ENCODE data around the gene TICRR. TPM values are rescaled to one million over a fixed set of nuclear protein-coding genes. Genes with fewer than 3 reads are reported as not detected.

TICRR gene
- polyA plus RNA-seq, 2 donors: 4.4 to 6.6 TPM

GRCh38 chr15:89666858-89667705, 91.8 kb downstream of the TICRR start:
- Histone ChIP-seq H3K36me3 (ENCODE audit: control insufficient read depth in 2 of 2, insufficient read depth in 2 of 2, low read length in 1 of 2) (no peaks in the 10 kb centered on the region), H3K9me3 (ENCODE audit: control insufficient read depth in 2 of 2, insufficient read depth in 1 of 2, low read depth in 1 of 2, low read length in 1 of 2) (no peaks in the 10 kb centered on the region), H3K27ac (ENCODE audit: low read depth in 2 of 2, low read length in 1 of 2) (no peak overlapping the region), H3K4me1 (ENCODE audit: control insufficient read depth in 2 of 2, insufficient read depth in 2 of 2, low read length in 1 of 2) (peaks cover 0 to 4% of the 10 kb centered on the region in 2 donors), H3K27me3 (ENCODE audit: control insufficient read depth in 1 of 2, insufficient read depth in 2 of 2, low read length in 2 of 2) (no peaks in the 10 kb centered on the region), H3K4me3 (ENCODE audit: low read depth in 1 of 2, low read length in 2 of 2) (no peak overlapping the region)
- WGBS, 2 donors: 82 to 88% methylated on average over 13 of the region's 13 CpGs

GRCh38 chr15:89667706-89667960, 92.4 kb downstream of the TICRR start:
- H3K36me3 ChIP-seq (ENCODE audit: control insufficient read depth in 2 of 2, insufficient read depth in 2 of 2, low read length in 1 of 2): no peaks in the 10 kb centered on the region
- no peaks in the 10 kb centered on the region for H3K9me3 ChIP-seq (ENCODE audit: control insufficient read depth in 2 of 2, insufficient read depth in 1 of 2, low read depth in 1 of 2, low read length in 1 of 2)
- 95% methylated on average over 7 of the region's 7 CpGs for WGBS, 2 donors

DNA sequence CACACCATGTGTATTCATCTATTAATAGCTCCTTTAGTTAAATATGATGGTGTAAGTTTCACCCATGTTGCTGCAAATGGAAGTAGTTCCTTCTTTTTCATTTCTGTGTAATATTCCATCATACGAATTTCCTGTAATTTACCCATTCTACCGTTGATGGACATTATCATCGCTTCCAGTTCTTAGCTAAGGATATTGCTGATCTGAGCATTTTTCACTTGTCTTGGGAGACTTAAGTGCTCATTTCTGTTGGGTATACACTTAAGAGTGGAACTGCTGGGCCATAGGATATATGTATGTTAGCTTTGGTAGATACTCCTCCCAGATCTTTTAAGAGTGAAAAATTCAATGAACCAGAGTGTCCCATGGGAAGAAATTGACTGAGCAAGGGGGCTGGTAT, 92.9 kb downstream of the TICRR start:
- Histone ChIP-seq H3K27me3 (ENCODE audit: control insufficient read depth in 1 of 2, insufficient read depth in 2 of 2, low read length in 2 of 2) (no peaks in the 10 kb centered on the region), H3K9me3 (ENCODE audit: control insufficient read depth in 2 of 2, insufficient read depth in 1 of 2, low read depth in 1 of 2, low read length in 1 of 2) (no peaks in the 10 kb centered on the region), H3K27ac (ENCODE audit: low read depth in 2 of 2, low read length in 1 of 2) (no peak overlapping the region), H3K4me3 (ENCODE audit: low read depth in 1 of 2, low read length in 2 of 2) (no peak overlapping the region), H3K4me1 (ENCODE audit: control insufficient read depth in 2 of 2, insufficient read depth in 2 of 2, low read length in 1 of 2) (peaks cover 0 to 5% of the 10 kb centered on the region in 2 donors), H3K36me3 (ENCODE audit: control insufficient read depth in 2 of 2, insufficient read depth in 2 of 2, low read length in 1 of 2) (no peaks in the 10 kb centered on the region)
- 95% methylated on average over 3 of the region's 3 CpGs for WGBS, 2 donors

More at GRCh38 chr15:89667706-89667960, 92.4 kb downstream of the TICRR start:
- Histone ChIP-seq H3K4me3 (ENCODE audit: low read depth in 1 of 2, low read length in 2 of 2) (no peak overlapping the region), H3K27me3 (ENCODE audit: control insufficient read depth in 1 of 2, insufficient read depth in 2 of 2, low read length in 2 of 2) (no peaks in the 10 kb centered on the region), H3K27ac (ENCODE audit: low read depth in 2 of 2, low read length in 1 of 2) (no peak overlapping the region), H3K4me1 (ENCODE audit: control insufficient read depth in 2 of 2, insufficient read depth in 2 of 2, low read length in 1 of 2) (peaks cover 0 to 5% of the 10 kb centered on the region in 2 donors)

DNA sequence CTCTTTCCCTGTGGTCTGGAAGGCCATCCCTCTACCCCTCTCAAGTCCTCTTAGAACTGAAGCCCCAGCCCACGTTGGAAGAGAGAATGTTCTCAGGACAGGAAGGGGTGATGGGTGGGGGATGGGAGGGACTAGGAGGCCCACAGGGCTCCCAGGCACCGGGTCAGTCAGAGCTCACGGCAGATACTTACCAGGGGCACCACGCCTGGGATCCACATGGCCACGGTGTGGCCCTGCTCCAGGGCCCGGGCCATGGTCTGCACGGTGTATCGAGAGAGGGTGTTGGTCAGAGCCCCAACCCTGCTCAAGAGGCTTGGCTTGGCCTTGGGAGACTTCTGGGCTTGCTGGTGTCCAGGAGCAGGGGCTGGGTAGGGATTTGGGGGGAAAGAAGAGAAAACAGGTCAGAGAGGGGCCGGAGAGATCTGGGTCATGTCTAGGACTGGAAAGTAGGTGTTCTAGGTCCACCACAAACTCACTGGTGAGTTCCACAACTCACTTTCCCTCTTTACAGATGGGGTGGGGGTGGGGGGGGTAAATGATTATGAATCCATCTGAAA, 94.1 kb downstream of the TICRR start:
- H3K4me1 ChIP-seq (ENCODE audit: control insufficient read depth in 2 of 2, insufficient read depth in 2 of 2, low read length in 1 of 2): peaks cover 0 to 3% of the 10 kb centered on the region in 2 donors
- H3K27me3 ChIP-seq (ENCODE audit: control insufficient read depth in 1 of 2, insufficient read depth in 2 of 2, low read length in 2 of 2): no peaks in the 10 kb centered on the region
- H3K27ac ChIP-seq (ENCODE audit: low read depth in 2 of 2, low read length in 1 of 2): no peak overlapping the region
- H3K9me3 ChIP-seq (ENCODE audit: control insufficient read depth in 2 of 2, insufficient read depth in 1 of 2, low read depth in 1 of 2, low read length in 1 of 2): no peaks in the 10 kb centered on the region
- no peak overlapping the region for H3K4me3 ChIP-seq (ENCODE audit: low read depth in 1 of 2, low read length in 2 of 2)
- H3K36me3 ChIP-seq (ENCODE audit: control insufficient read depth in 2 of 2, insufficient read depth in 2 of 2, low read length in 1 of 2): no peaks in the 10 kb centered on the region
- 80 to 82% methylated on average over 9 of the region's 9 CpGs for WGBS, 2 donors

GRCh38 chr15:89669941-89670340, 94.7 kb downstream of the TICRR start:
- no peaks in the 10 kb centered on the region for H3K36me3 ChIP-seq (ENCODE audit: control insufficient read depth in 2 of 2, insufficient read depth in 2 of 2, low read length in 1 of 2)
- no peaks in the 10 kb centered on the region for H3K27me3 ChIP-seq (ENCODE audit: control insufficient read depth in 1 of 2, insufficient read depth in 2 of 2, low read length in 2 of 2)
- no peaks in the 10 kb centered on the region for H3K9me3 ChIP-seq (ENCODE audit: control insufficient read depth in 2 of 2, insufficient read depth in 1 of 2, low read depth in 1 of 2, low read length in 1 of 2)
- no peak overlapping the region for H3K27ac ChIP-seq (ENCODE audit: low read depth in 2 of 2, low read length in 1 of 2)
- H3K4me3 ChIP-seq (ENCODE audit: low read depth in 1 of 2, low read length in 2 of 2): no peak overlapping the region
- WGBS, 2 donors: 93 to 95% methylated on average over 15 of the region's 15 CpGs
- peaks cover 0 to 3% of the 10 kb centered on the region in 2 donors for H3K4me1 ChIP-seq (ENCODE audit: control insufficient read depth in 2 of 2, insufficient read depth in 2 of 2, low read length in 1 of 2)

- H3K4me3 ChIP-seq (ENCODE audit: low read depth in 1 of 2, low read length in 2 of 2): no peak overlapping the region
- no peaks in the 10 kb centered on the region for H3K9me3 ChIP-seq (ENCODE audit: control insufficient read depth in 2 of 2, insufficient read depth in 1 of 2, low read depth in 1 of 2, low read length in 1 of 2)
- peaks cover 0 to 3% of the 10 kb centered on the region in 2 donors for H3K4me1 ChIP-seq (ENCODE audit: control insufficient read depth in 2 of 2, insufficient read depth in 2 of 2, low read length in 1 of 2)
- no peaks in the 10 kb centered on the region for H3K36me3 ChIP-seq (ENCODE audit: control insufficient read depth in 2 of 2, insufficient read depth in 2 of 2, low read length in 1 of 2)
- H3K27ac ChIP-seq (ENCODE audit: low read depth in 2 of 2, low read length in 1 of 2): no peak overlapping the region
- 80 to 84% methylated on average over 12 of the region's 12 CpGs for WGBS, 2 donors
- no peaks in the 10 kb centered on the region for H3K27me3 ChIP-seq (ENCODE audit: control insufficient read depth in 1 of 2, insufficient read depth in 2 of 2, low read length in 2 of 2)
Observed at GRCh38 chr15:89670971-89671560, 95.8 kb downstream of the TICRR start.

DNA sequence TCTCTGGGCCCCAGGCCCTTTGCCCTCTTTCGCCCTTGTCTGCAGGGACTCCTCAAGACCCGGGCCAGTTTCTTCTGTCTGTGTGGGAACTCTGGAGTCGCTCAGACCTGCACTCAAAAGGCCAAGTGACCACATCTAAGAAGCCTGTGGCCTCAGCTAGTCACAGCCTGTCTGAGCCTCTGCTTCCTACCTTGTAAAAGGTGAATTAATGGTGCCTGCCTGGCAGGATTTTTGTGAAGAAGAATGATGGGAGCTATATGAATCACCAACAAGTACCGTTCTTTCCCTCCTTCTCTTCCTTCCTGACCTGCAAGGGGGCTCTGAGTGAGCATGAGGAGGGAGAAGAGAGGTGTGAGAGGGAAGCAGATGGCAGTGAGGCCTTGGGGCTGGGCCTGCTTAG, 96.4 kb downstream of the TICRR start:
- H3K4me3 ChIP-seq (ENCODE audit: low read depth in 1 of 2, low read length in 2 of 2): no peak overlapping the region
- H3K4me1 ChIP-seq (ENCODE audit: control insufficient read depth in 2 of 2, insufficient read depth in 2 of 2, low read length in 1 of 2): peaks cover 0 to 3% of the 10 kb centered on the region in 2 donors
- H3K36me3 ChIP-seq (ENCODE audit: control insufficient read depth in 2 of 2, insufficient read depth in 2 of 2, low read length in 1 of 2): no peaks in the 10 kb centered on the region
- no peaks in the 10 kb centered on the region for H3K27me3 ChIP-seq (ENCODE audit: control insufficient read depth in 1 of 2, insufficient read depth in 2 of 2, low read length in 2 of 2)
- no peak overlapping the region for H3K27ac ChIP-seq (ENCODE audit: low read depth in 2 of 2, low read length in 1 of 2)
- H3K9me3 ChIP-seq (ENCODE audit: control insufficient read depth in 2 of 2, insufficient read depth in 1 of 2, low read depth in 1 of 2, low read length in 1 of 2): no peaks in the 10 kb centered on the region
- WGBS, 2 donors: 35 to 48% methylated on average over 4 of the region's 4 CpGs

DNA sequence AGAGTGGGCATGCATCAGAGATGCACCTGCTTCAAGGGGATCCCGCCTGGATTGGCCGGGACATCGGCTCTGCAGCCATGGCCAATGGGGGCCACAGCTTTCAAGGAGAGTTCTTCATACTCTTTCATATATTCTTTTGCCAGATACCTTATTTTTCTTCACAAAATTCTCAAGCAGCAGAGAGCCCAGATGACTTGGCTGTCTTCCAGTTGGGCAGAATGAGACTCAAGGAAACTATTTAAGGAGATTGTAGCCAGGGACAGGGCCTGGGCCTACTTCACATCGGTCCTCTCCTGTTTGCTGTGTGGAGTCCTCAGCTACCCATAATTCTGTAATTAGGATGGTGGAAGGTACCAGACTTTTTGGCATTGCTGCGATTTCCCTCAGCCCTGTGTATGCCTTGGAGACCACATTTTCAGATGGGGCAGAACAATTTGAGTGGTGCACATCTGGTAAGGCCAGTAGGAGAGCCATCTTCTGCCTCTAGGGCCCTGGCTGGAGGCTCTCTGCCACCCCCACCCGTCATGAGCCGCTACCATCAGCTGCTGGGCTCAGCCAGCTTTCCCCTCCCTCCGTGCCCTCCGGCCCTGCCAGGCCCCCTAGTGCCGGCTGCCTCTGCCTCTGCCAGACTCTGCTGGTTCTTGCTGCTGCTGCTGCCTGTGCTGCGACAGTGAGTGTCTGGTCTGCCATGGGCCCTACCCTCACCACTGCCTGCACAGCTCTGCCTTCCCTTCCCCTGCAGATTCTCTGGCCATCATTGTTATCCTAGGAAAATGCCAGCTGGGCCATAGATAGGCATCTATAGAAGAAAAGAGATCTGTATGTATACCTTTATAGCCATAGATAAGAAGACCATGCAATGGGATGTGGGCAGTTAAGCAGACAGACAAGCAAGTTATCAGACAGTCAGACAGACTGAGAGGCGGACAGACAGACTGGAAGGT, 97.2 kb downstream of the TICRR start:
- 88 to 91% methylated on average over 12 of the region's 12 CpGs for WGBS, 2 donors
- Histone ChIP-seq H3K27ac (ENCODE audit: low read depth in 2 of 2, low read length in 1 of 2) (no peak overlapping the region), H3K4me1 (ENCODE audit: control insufficient read depth in 2 of 2, insufficient read depth in 2 of 2, low read length in 1 of 2) (peaks cover 0 to 3% of the 10 kb centered on the region in 2 donors), H3K36me3 (ENCODE audit: control insufficient read depth in 2 of 2, insufficient read depth in 2 of 2, low read length in 1 of 2) (no peaks in the 10 kb centered on the region), H3K9me3 (ENCODE audit: control insufficient read depth in 2 of 2, insufficient read depth in 1 of 2, low read depth in 1 of 2, low read length in 1 of 2) (no peaks in the 10 kb centered on the region), H3K27me3 (ENCODE audit: control insufficient read depth in 1 of 2, insufficient read depth in 2 of 2, low read length in 2 of 2) (no peaks in the 10 kb centered on the region), H3K4me3 (ENCODE audit: low read depth in 1 of 2, low read length in 2 of 2) (no peak overlapping the region)

DNA sequence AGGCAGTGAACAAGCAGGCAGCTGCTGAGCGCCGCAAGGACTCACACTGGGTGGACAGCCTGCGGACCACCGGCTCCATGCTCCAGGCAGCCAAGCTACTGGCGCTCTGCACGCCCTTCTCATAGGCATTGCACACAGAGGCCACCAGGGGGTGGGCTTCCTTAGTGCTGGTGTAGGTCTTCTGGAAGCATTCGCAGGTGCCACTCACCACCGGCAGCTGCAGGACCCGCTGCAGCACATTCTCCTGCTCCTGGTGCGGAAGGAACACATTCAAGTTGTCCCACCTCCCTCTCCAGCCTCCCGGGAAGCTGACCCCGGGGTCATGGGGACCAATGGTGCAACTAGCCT, 97.9 kb downstream of the TICRR start:
- no peak overlapping the region for H3K4me3 ChIP-seq (ENCODE audit: low read depth in 1 of 2, low read length in 2 of 2)
- no peaks in the 10 kb centered on the region for H3K36me3 ChIP-seq (ENCODE audit: control insufficient read depth in 2 of 2, insufficient read depth in 2 of 2, low read length in 1 of 2)
- no peaks in the 10 kb centered on the region for H3K9me3 ChIP-seq (ENCODE audit: control insufficient read depth in 2 of 2, insufficient read depth in 1 of 2, low read depth in 1 of 2, low read length in 1 of 2)
- H3K27ac ChIP-seq (ENCODE audit: low read depth in 2 of 2, low read length in 1 of 2): no peak overlapping the region
- 70 to 81% methylated on average over 12 of the region's 12 CpGs for WGBS, 2 donors
- no peaks in the 10 kb centered on the region for H3K27me3 ChIP-seq (ENCODE audit: control insufficient read depth in 1 of 2, insufficient read depth in 2 of 2, low read length in 2 of 2)
- H3K4me1 ChIP-seq (ENCODE audit: control insufficient read depth in 2 of 2, insufficient read depth in 2 of 2, low read length in 1 of 2): peaks cover 0 to 3% of the 10 kb centered on the region in 2 donors
